T-cell (primary cell): ENCODE data around the gene RAB10. TPM values are rescaled to one million over a fixed set of nuclear protein-coding genes. Genes with fewer than 3 reads are reported as not detected.
"Not testable (repeated sequence)": the region's sequence is repeated elsewhere in the genome, so short reads cannot be mapped to it uniquely, and the experiment has no call there.

Source experiments
- ATAC-seq, 4 experiments: fragments of 200-7000 bp in 3 of 4; fragments of 150-1000 bp in 1 of 4; cut with Tn5 transposase; replicated peaks in 1 of 4; 1 replicate in 3 of 4; 2 replicates in 1 of 4; pipeline ENCODE4 v1.10.0; 2021; ENCODE audit warnings: moderate library complexity in 3 of 4, mild to moderate bottlenecking in 2 of 4, moderate number of reproducible peaks in 1 of 4
- CTCF ChIA-PET, 2 donors: fragments of 300-600 bp; sonication (Branson Sonifier 250); formaldehyde crosslinking; loops; one replicate each; lab custom pipeline; 2022; ENCODE audit warnings: antibody characterized with exemption in 2 of 2; lab: Charles Lee
- POLR2A ChIA-PET, 2 donors: fragments of 300-600 bp; sonication (Branson Sonifier 250); formaldehyde crosslinking; loops; one replicate each; lab custom pipeline; 2022; ENCODE audit warnings: antibody characterized with exemption in 2 of 2; lab: Charles Lee
- DNase-seq, 35 experiments: peaks; one replicate each; pipeline versions ENCODE4 v3.0.0 to v3.0.0-alpha.2; 2013 to 2023
- H3K27ac ChIP-seq: one replicate; pipeline ENCODE4 v1.5.1; 2013; ENCODE audit warnings: low read length
- H3K27me3 ChIP-seq, 2 experiments: replicated peaks in 1 of 2; 1 replicate in 1 of 2; 2 replicates in 1 of 2; pipeline versions ENCODE4 v1.6.1 to v1.7.0; 2013; ENCODE audit warnings: low read length in 1 of 2, mixed read lengths in 1 of 2; ENCODE audit not compliant: control insufficient read depth in 2 of 2, insufficient read depth in 2 of 2; ENCODE audit errors: extremely low read depth in 1 of 2
- H3K36me3 ChIP-seq, 2 donors: 1 replicate in 1 of 2; 2 replicates in 1 of 2; pipeline versions ENCODE4 v1.6.1 to v1.7.0; 2013; ENCODE audit warnings: low read length in 1 of 2; ENCODE audit not compliant: control insufficient read depth in 2 of 2, insufficient read depth in 1 of 2; ENCODE audit errors: extremely low read depth in 1 of 2
- H3K4me1 ChIP-seq, 2 experiments: 1 replicate in 1 of 2; 2 replicates in 1 of 2; pipeline versions ENCODE4 v1.6.1 to v1.7.0; 2013; ENCODE audit warnings: low read length in 2 of 2, mixed read lengths in 1 of 2; ENCODE audit not compliant: insufficient read depth in 2 of 2, control insufficient read depth in 1 of 2; ENCODE audit errors: extremely low read depth in 1 of 2
- H3K4me3 ChIP-seq, 2 donors: 1 replicate in 1 of 2; 2 replicates in 1 of 2; pipeline versions ENCODE4 v1.5.1 to v1.7.0; 2013; ENCODE audit warnings: mild to moderate bottlenecking in 2 of 2, low read length in 1 of 2, moderate library complexity in 1 of 2; ENCODE audit not compliant: control insufficient read depth in 1 of 2; ENCODE audit errors: extremely low read depth in 1 of 2
- H3K9me3 ChIP-seq: 2 replicates; pipeline ENCODE4 v1.7.0; 2013
- H3K27ac Mint-ChIP-seq, 2 donors: one replicate each; pipeline ENCODE4 v1.8.0; 2020 to 2021; ENCODE audit warnings: mild to moderate bottlenecking in 2 of 2, mixed read lengths in 2 of 2
- H3K27me3 Mint-ChIP-seq, 2 donors: one replicate each; pipeline ENCODE4 v1.8.0; 2021 to 2022; ENCODE audit warnings: mixed read lengths in 2 of 2
- H3K36me3 Mint-ChIP-seq: one replicate; pipeline ENCODE4 v1.8.0; 2021; ENCODE audit warnings: mixed read lengths
- H3K4me1 Mint-ChIP-seq, 3 donors: one replicate each; pipeline ENCODE4 v1.8.0; 2020 to 2022; ENCODE audit warnings: mixed read lengths in 3 of 3, mild to moderate bottlenecking in 1 of 3
- H3K4me3 Mint-ChIP-seq, 3 donors: one replicate each; pipeline ENCODE4 v1.8.0; 2020 to 2022; ENCODE audit warnings: mild to moderate bottlenecking in 3 of 3, mixed read lengths in 3 of 3, moderate library complexity in 3 of 3
- H3K9me3 Mint-ChIP-seq, 3 donors: one replicate each; pipeline ENCODE4 v1.8.0; 2020 to 2022; ENCODE audit warnings: mixed read lengths in 3 of 3
- WGBS: methylation state at CpG from one replicate; pipeline ENCODE4 v1.1.5; 2013; ENCODE audit warnings: missing lambda C conversion rate; ENCODE audit not compliant: insufficient coverage; 5-methylcytosine and 5-hydroxymethylcytosine counted together
- total RNA-seq, 35 experiments: library from RNA in 6 of 35; stranded (reverse) in 6 of 35; fragments of 120-200 nt in 1 of 35; gene quantifications; one replicate each; pipeline versions ENCODE4 v1.2.1 to v1.2.4 and lab custom pipeline; 2013 to 2026

The RAB10 gene
- total RNA-seq, 5 donors from 2014 or later (not counting 1 experiment from before 2014, with no cell fraction given), result 35.0 to 78.7 (median 71.2) TPM

DNA sequence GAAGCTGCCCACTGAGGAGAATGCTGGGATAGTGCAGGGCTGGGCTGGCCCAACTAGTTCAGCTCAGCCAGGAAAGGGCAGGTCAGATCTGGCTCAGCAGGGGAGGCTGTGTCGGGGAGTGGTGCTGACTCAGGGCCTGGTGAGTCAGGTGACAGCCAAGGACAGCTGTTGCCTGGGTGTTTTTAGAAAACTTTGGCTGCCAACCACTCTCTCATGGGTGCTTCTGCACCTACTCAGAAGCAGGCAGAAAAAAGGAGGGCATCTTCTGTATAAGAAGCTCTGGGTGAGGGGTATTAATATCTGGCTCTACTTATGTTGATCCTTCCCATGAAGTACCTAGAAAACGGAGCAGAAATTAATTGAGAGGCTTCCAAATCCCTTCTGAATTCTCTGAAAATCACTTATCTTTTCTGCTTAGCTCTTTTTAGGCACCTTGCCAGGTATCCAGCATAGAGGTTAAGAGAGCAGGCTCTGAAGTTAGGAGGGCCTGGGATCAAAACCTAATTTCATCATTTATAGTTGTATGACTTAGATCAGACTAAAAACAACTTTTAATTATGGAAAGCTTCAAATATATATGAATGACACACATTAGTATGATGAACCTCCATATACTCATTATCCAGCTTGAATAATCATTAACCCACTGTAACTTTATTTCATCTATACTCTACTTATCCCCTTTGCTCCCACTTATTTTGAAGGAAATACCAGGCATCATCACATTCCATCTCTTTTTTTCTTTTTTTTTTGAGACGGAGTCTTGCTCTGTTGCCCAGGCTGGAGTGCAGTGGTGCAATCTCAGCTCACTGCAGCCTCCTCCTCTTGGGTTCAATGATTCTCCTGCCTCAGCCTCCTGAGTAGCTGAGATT, 15.5 kb upstream of the RAB10 start:
- no peaks in the 10 kb centered on the region for H3K9me3 ChIP-seq
- CTCF ChIA-PET, result no interaction called here
- peak in 2 of 4 experiments; percentile 68 for ATAC-seq
- 0% methylated on average over 1 of the region's 3 CpGs for WGBS
- H3K4me3 Mint-ChIP-seq, result no peak overlapping the region
- H3K27ac Mint-ChIP-seq, result no peak overlapping the region
- H3K4me1 ChIP-seq, result no peaks in the 10 kb centered on the region
- H3K27ac ChIP-seq, result no peak overlapping the region
- peaks cover 0 to 3% (median 0%) of the 10 kb centered on the region in 3 donors for H3K4me1 Mint-ChIP-seq
- POLR2A ChIA-PET, result interaction anchor here in 1 of 2 donors (0.6 kb wide), 1 partner anchor 25 kb away, joined by 4 read pairs; no protein-coding TSS in a partner anchor
- H3K36me3 Mint-ChIP-seq, result no peaks in the 10 kb centered on the region
- no peaks in the 10 kb centered on the region for H3K27me3 Mint-ChIP-seq
- no peak overlapping the region for H3K4me3 ChIP-seq
- no peak for DNase-seq
- H3K9me3 Mint-ChIP-seq, result no peaks in the 10 kb centered on the region
- no peaks in the 10 kb centered on the region for H3K36me3 ChIP-seq
- peaks cover 0 to 3% of the 10 kb centered on the region in 2 experiments for H3K27me3 ChIP-seq

DNA sequence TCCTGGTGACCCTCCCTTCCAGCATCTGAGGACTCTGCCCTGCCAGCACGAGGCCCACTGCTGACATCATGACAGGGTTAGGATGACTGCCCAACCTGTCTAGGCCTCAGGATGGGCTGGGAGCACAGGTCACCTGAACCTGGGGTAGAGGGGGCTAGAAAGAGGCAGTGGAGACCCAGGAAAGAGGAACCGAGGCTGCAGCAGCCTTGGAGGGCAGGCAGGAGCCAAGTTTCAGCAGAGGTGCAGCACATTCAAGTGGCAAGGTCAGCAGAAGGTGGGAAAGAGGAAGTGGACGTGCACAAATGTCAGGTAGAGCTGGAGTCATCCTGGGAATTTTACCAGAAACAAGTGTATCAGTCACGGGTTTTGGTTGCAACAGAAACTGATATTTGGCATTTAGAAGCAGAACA, 13.6 kb upstream of the RAB10 start:
- ATAC-seq (no peak), DNase-seq (no peak)
- no peaks in the 10 kb centered on the region for H3K36me3 ChIP-seq
- H3K4me3 Mint-ChIP-seq, result no peak overlapping the region
- WGBS, result 57% methylated on average over 3 of the region's 4 CpGs
- no peaks in the 10 kb centered on the region for H3K36me3 Mint-ChIP-seq
- H3K4me3 ChIP-seq, result no peak overlapping the region
- H3K27ac ChIP-seq, result no peak overlapping the region
- no peaks in the 10 kb centered on the region for H3K27me3 Mint-ChIP-seq
- H3K9me3 Mint-ChIP-seq, result no peaks in the 10 kb centered on the region
- CTCF ChIA-PET, result no interaction called here
- POLR2A ChIA-PET, result interaction anchor here in 1 of 2 donors (0.6 kb wide), 1 partner anchor 237 kb away, joined by 4 read pairs; no protein-coding TSS in a partner anchor
- H3K27ac Mint-ChIP-seq, result no peak overlapping the region
- H3K4me1 Mint-ChIP-seq, result peaks cover 0 to 3% (median 0%) of the 10 kb centered on the region in 3 donors
- peaks cover 0 to 3% of the 10 kb centered on the region in 2 experiments for H3K27me3 ChIP-seq
- no peaks in the 10 kb centered on the region for H3K4me1 ChIP-seq
- no peaks in the 10 kb centered on the region for H3K9me3 ChIP-seq

DNA sequence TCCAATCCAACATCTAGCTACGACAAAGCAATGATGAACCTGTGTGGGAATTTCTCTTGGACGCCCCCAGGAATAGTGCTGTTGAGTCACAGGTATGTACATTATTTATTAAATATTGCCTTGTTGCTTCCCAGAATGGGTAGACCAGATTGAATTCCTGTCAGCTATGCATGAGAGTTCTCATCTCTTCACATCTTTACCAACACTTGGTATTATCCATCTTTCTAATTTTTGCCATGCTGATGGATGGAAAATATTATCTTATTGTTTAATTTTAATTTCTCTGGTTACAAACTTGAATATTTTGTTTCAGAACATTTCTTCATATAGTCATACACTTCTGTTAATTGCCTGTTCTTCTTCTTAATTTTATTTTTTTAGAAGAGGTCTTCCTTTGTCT, 9.6 kb upstream of the RAB10 start:
- WGBS, result no CpG with 5 or more reads among the region's 2 CpGs
- ChIA-PET CTCF (interaction anchor here (0.6 kb wide), 3 partner anchors 10 to 172 kb away, joined by 3 read pairs; no protein-coding TSS in a partner anchor), POLR2A (interaction anchor here in 1 of 2 donors (0.6 kb wide), 1 partner anchor 254 kb away, joined by 3 read pairs; no protein-coding TSS in a partner anchor)
- Histone ChIP-seq H3K4me1 (no peaks in the 10 kb centered on the region), H3K4me3 (no peak overlapping the region), H3K36me3 (no peaks in the 10 kb centered on the region), H3K27ac (no peak overlapping the region), H3K27me3 (peaks cover 0 to 16% of the 10 kb centered on the region in 2 experiments), H3K9me3 (no peaks in the 10 kb centered on the region)
- Mint-ChIP-seq H3K9me3 (no peaks in the 10 kb centered on the region), H3K36me3 (no peaks in the 10 kb centered on the region), H3K4me3 (no peak overlapping the region), H3K4me1 (no peaks in the 10 kb centered on the region), H3K27ac (no peak overlapping the region), H3K27me3 (peaks cover 0 to 6% of the 10 kb centered on the region in 2 donors)
- ATAC-seq (no peak), DNase-seq (no peak)

DNA sequence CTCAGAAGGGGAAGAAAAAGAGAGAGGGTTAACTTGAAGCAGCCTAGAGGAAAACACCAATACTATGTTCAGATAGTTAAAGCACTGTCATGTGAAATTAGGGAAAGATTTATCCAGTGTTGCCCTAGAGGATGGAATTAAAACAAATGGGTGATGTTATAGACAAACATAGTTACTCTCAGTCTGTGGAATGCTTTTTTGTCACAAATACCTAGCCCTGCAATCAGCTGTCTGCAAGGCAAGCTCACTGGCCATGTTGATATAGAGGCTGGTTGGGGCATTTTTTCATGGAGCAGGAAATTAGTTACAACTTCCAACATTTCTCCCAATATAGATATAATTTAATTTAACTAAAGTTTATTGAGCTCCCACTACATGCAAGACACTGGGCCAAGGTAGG, 8.4 kb upstream of the RAB10 start:
- ChIA-PET CTCF (no interaction called here), POLR2A (no interaction called here)
- Histone ChIP-seq H3K27me3 (peaks cover 0 to 12% of the 10 kb centered on the region in 2 experiments), H3K4me1 (no peaks in the 10 kb centered on the region), H3K36me3 (no peaks in the 10 kb centered on the region), H3K9me3 (no peaks in the 10 kb centered on the region), H3K4me3 (no peak overlapping the region), H3K27ac (no peak overlapping the region)
- no peak for DNase-seq
- no peaks in the 10 kb centered on the region for H3K9me3 Mint-ChIP-seq
- no peaks in the 10 kb centered on the region for H3K4me1 Mint-ChIP-seq
- H3K27me3 Mint-ChIP-seq, result peaks cover 0 to 6% of the 10 kb centered on the region in 2 donors
- no peak for ATAC-seq
- H3K36me3 Mint-ChIP-seq, result no peaks in the 10 kb centered on the region
- no peak overlapping the region for H3K4me3 Mint-ChIP-seq
- no peak overlapping the region for H3K27ac Mint-ChIP-seq

DNA sequence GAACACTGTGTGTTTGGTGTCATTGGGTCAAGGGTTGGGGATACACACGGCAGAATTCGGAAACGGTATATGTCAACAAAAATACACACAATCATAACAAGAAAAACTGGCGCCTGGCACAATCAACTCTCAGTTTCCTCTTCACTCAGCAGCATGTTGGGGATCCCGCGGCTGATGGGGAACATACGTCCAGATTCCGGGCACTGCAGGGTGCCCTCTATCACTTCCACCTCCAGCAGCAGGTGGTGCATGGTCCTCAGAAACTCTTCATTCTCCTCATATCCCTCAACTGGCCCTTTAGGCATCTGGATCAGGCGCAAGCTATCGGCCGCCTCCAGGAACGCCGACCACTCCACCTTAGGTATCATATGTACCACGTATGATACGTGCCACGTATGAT, 5.8 kb upstream of the RAB10 start:
- H3K36me3 ChIP-seq, H3K4me1 ChIP-seq, H3K9me3 ChIP-seq, H3K27me3 Mint-ChIP-seq, DNase-seq, POLR2A ChIA-PET, H3K27ac ChIP-seq, ATAC-seq, H3K9me3 Mint-ChIP-seq, H3K4me3 Mint-ChIP-seq, H3K36me3 Mint-ChIP-seq, H3K27ac Mint-ChIP-seq, H3K4me3 ChIP-seq: not testable (repeated sequence)
- H3K4me1 Mint-ChIP-seq, result peaks cover 6 to 14% (median 7%) of the 10 kb centered on the region in 3 donors
- H3K27me3 ChIP-seq, result peaks cover 0 to 12% of the 10 kb centered on the region in 2 experiments
- WGBS, result 98% methylated on average over 10 of the region's 16 CpGs
- CTCF ChIA-PET, result interaction anchor here in 1 of 2 donors (0.7 kb wide), 1 partner anchor 244 kb away, joined by 3 read pairs; no protein-coding TSS in a partner anchor

DNA sequence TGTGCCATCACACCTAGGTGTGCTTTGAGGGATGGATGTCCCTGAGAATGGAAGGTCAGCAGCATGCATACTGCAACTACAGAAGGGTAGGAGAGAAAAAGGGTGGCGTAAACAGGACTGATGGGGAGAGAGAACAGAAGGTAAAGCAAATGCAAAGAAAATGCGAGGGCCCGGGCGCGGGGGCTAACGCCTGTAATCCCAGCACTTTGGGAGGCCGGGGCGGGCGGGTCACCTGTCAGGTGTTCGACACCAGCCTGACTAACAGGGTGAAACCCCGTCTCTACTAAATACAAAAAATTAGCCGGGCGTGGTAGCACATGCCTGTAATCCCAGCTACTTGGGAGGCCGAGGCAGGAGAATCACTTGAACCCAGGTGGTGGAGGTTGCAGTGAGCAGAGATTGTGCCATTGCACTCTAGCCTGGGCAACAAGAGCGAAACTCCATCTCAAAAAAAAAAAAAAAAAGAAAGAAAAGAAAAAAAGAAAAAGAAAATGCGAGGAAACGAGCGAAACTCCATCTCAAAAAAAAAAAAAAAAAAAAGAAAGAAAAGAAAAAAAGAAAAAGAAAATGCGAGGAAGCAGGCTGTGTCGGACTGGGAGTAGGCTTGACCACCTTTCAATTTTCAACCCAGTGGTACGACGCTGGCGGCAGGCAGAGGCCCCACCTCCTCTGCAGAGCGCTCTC, 1.2 kb upstream of the RAB10 start:
- H3K36me3 ChIP-seq, H3K27me3 ChIP-seq, ATAC-seq, DNase-seq, H3K27me3 Mint-ChIP-seq, H3K36me3 Mint-ChIP-seq, H3K9me3 ChIP-seq, H3K9me3 Mint-ChIP-seq: not testable (repeated sequence)
- Mint-ChIP-seq H3K4me3 (peak overlapping the region; percentile 94 to 95 (median 94)), H3K27ac (peak overlapping the region; percentile 93 to 95), H3K4me1 (peaks cover 30 to 46% (median 37%) of the 10 kb centered on the region in 3 donors)
- H3K27ac ChIP-seq, result peak overlapping the region; percentile 86
- H3K4me1 ChIP-seq, result peaks cover 17 to 30% of the 10 kb centered on the region in 2 experiments
- CTCF ChIA-PET, result interaction anchor here (0.6 to 3.0 kb wide), 4 partner anchors 41 to 655 kb away, joined by 3 to 13 read pairs (median 4); no protein-coding TSS in a partner anchor
- WGBS, result 20% methylated on average over 5 of the region's 24 CpGs
- POLR2A ChIA-PET, result interaction anchor here in 1 of 2 donors (0.5 kb wide), 1 partner anchor 1858 kb away, joined by 3 read pairs; the partner anchor contains the start of genes BABAM2 and RBKS
- peak overlapping the region; percentile 81 to 97 for H3K4me3 ChIP-seq
